Endodermal cell (in vitro differentiated cells): ENCODE measurements around the gene ADAM19. TPM values are rescaled to one million over a fixed set of nuclear protein-coding genes. Genes with fewer than 3 reads are reported as not detected.

ENCODE experiments used
- DNase-seq: peaks from one replicate; pipeline ENCODE4 v3.0.0-alpha.2; 2017
- H3K27ac ChIP-seq: 2 replicates; pipeline ENCODE4 v1.5.1; 2013; ENCODE audit warnings: mild to moderate bottlenecking, low read depth, low read length, moderate library complexity
- H3K27me3 ChIP-seq: 2 replicates; pipeline ENCODE4 v1.6.1; 2013; ENCODE audit warnings: mild to moderate bottlenecking, low read length, moderate library complexity; ENCODE audit not compliant: insufficient read depth, control insufficient read depth, poor library complexity, severe bottlenecking
- H3K36me3 ChIP-seq: 2 replicates; pipeline ENCODE4 v1.7.0; 2013; ENCODE audit warnings: mild to moderate bottlenecking, low read length, moderate library complexity; ENCODE audit not compliant: control insufficient read depth, insufficient read depth
- H3K4me1 ChIP-seq: one replicate; pipeline ENCODE4 v1.7.0; 2013; ENCODE audit warnings: low read length; ENCODE audit not compliant: control insufficient read depth, insufficient read depth
- H3K4me3 ChIP-seq: 2 replicates; pipeline ENCODE4 v1.5.1; 2013; ENCODE audit warnings: mild to moderate bottlenecking, low read length, moderate library complexity
- H3K9ac ChIP-seq: 2 replicates; pipeline ENCODE4 v1.6.1; 2013; ENCODE audit warnings: mild to moderate bottlenecking, low read length, moderate library complexity; ENCODE audit not compliant: poor library complexity, severe bottlenecking; ENCODE audit errors: extremely low read depth
- H3K9me3 ChIP-seq: 2 replicates; pipeline ENCODE4 v1.6.1; 2013; ENCODE audit warnings: mild to moderate bottlenecking, low read length, moderate library complexity; ENCODE audit not compliant: control insufficient read depth
- H3K27ac Mint-ChIP-seq: 2 replicates; pipeline ENCODE4 v1.8.0; 2020; ENCODE audit warnings: mixed read lengths
- H3K27me3 Mint-ChIP-seq: 2 replicates; pipeline ENCODE4 v1.8.0; 2021; ENCODE audit warnings: mild to moderate bottlenecking, mixed read lengths; ENCODE audit not compliant: insufficient read depth
- H3K36me3 Mint-ChIP-seq: 2 replicates; pipeline ENCODE4 v1.8.0; 2020; ENCODE audit warnings: low read depth, mixed read lengths
- H3K4me1 Mint-ChIP-seq: 2 replicates; pipeline ENCODE4 v1.8.0; 2020; ENCODE audit warnings: mixed read lengths
- H3K4me3 Mint-ChIP-seq: 2 replicates; pipeline ENCODE4 v1.8.0; 2020; ENCODE audit warnings: mild to moderate bottlenecking, moderate library complexity, mixed read lengths
- H3K9me3 Mint-ChIP-seq: 2 replicates; pipeline ENCODE4 v1.8.0; 2020; ENCODE audit warnings: mild to moderate bottlenecking, mixed read lengths
- WGBS, 2 experiments: methylation state at CpG; one replicate each; pipeline versions ENCODE4 v1.1.5 to v1.1.7; 2013; ENCODE audit warnings: missing lambda C conversion rate in 2 of 2, mixed read lengths in 1 of 2; ENCODE audit not compliant: insufficient coverage in 1 of 2, insufficient read length in 1 of 2; 5-methylcytosine and 5-hydroxymethylcytosine counted together
- total RNA-seq, 2 donors: library from RNA; stranded (reverse); fragmentation: NEBNext Ultra II Directional in 1 of 2; extraction: Animal tissue kit (Norgen Biotek cat#: 25700) in 1 of 2; gene quantifications; 2 replicates in 1 of 2; 3 replicates in 1 of 2; pipeline ENCODE4 v1.2.1, GENCODE V29; 2021
- TF ChIP-seq, protein P1 (sequence below): fragments of 200-600 bp; sonication (generic); conservative IDR thresholded peaks from 2 replicates; pipeline ENCODE4 v1.5.0; 2021; ENCODE audit warnings: antibody characterized with exemption, mild to moderate bottlenecking

The ADAM19 gene
- total RNA-seq, 2 donors from 2014 or later: 96.1 to 119 TPM

- H3K36me3 Mint-ChIP-seq: peaks cover 47% of the 10 kb centered on the region
- Histone ChIP-seq H3K27me3 (no peaks in the 10 kb centered on the region), H3K27ac (no peak overlapping the region), H3K4me3 (no peak overlapping the region), H3K36me3 (peaks cover 74% of the 10 kb centered on the region), H3K9ac (no peak overlapping the region), H3K4me1 (peaks cover 8% of the 10 kb centered on the region), H3K9me3 (no peaks in the 10 kb centered on the region)
- no peak overlapping the region for H3K27ac Mint-ChIP-seq
- no peaks in the 10 kb centered on the region for H3K27me3 Mint-ChIP-seq
- TF ChIP-seq, protein P1, sequence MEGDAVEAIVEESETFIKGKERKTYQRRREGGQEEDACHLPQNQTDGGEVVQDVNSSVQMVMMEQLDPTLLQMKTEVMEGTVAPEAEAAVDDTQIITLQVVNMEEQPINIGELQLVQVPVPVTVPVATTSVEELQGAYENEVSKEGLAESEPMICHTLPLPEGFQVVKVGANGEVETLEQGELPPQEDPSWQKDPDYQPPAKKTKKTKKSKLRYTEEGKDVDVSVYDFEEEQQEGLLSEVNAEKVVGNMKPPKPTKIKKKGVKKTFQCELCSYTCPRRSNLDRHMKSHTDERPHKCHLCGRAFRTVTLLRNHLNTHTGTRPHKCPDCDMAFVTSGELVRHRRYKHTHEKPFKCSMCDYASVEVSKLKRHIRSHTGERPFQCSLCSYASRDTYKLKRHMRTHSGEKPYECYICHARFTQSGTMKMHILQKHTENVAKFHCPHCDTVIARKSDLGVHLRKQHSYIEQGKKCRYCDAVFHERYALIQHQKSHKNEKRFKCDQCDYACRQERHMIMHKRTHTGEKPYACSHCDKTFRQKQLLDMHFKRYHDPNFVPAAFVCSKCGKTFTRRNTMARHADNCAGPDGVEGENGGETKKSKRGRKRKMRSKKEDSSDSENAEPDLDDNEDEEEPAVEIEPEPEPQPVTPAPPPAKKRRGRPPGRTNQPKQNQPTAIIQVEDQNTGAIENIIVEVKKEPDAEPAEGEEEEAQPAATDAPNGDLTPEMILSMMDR: no peak
- H3K4me1 Mint-ChIP-seq: peaks cover 19% of the 10 kb centered on the region
- WGBS, 2 experiments: 96 to 98% methylated on average over 4 to 6 of the region's 6 CpGs
- DNase-seq: no peak
- no peak overlapping the region for H3K4me3 Mint-ChIP-seq
- no peaks in the 10 kb centered on the region for H3K9me3 Mint-ChIP-seq
These were observed 37.3 kb downstream of the ADAM19 start for GRCh38 chr5:157538311-157538710.

- no peak overlapping the region for H3K4me3 ChIP-seq
- no peak overlapping the region for H3K9ac ChIP-seq
- no peak overlapping the region for H3K4me3 Mint-ChIP-seq
- DNase-seq: no peak
- no peaks in the 10 kb centered on the region for H3K4me1 Mint-ChIP-seq
- peaks cover 3% of the 10 kb centered on the region for H3K4me1 ChIP-seq
- H3K9me3 Mint-ChIP-seq: no peaks in the 10 kb centered on the region
- TF ChIP-seq, protein P1: no peak
- H3K36me3 ChIP-seq: peaks cover 88% of the 10 kb centered on the region
- H3K27me3 ChIP-seq: no peaks in the 10 kb centered on the region
- peak overlapping the region; percentile 31 for H3K27ac Mint-ChIP-seq
- 85 to 89% methylated on average over 5 of the region's 6 CpGs for WGBS, 2 experiments
- H3K27ac ChIP-seq: no peak overlapping the region
- H3K27me3 Mint-ChIP-seq: no peaks in the 10 kb centered on the region
- no peaks in the 10 kb centered on the region for H3K9me3 ChIP-seq
- peaks cover 72% of the 10 kb centered on the region for H3K36me3 Mint-ChIP-seq
These were observed 40.3 kb downstream of the ADAM19 start for GRCh38 chr5:157535042-157535865.

- TF ChIP-seq, protein P1: no peak
- WGBS, 2 experiments: 93 to 98% methylated on average over 6 to 7 of the region's 7 CpGs
- Histone ChIP-seq H3K9ac (no peak overlapping the region), H3K36me3 (peaks cover 97% of the 10 kb centered on the region), H3K4me3 (no peak overlapping the region), H3K27ac (no peak overlapping the region), H3K27me3 (no peaks in the 10 kb centered on the region), H3K4me1 (peaks cover 3% of the 10 kb centered on the region), H3K9me3 (no peaks in the 10 kb centered on the region)
- H3K4me3 Mint-ChIP-seq: no peak overlapping the region
- H3K27me3 Mint-ChIP-seq: no peaks in the 10 kb centered on the region
- peak overlapping the region; percentile 12 for H3K27ac Mint-ChIP-seq
- no peak for DNase-seq
- peaks cover 12% of the 10 kb centered on the region for H3K4me1 Mint-ChIP-seq
- peaks cover 89% of the 10 kb centered on the region for H3K36me3 Mint-ChIP-seq
- H3K9me3 Mint-ChIP-seq: no peaks in the 10 kb centered on the region
These were observed 42.5 kb downstream of the ADAM19 start for GRCh38 chr5:157533011-157533481.
